Measurements from ENCODE around the gene SAMD1.

The SAMD1 gene

GRCh38 chr19:14112809-14113385, 22.3 kb upstream of the SAMD1 start:
- DNase-seq = no peak

DNA sequence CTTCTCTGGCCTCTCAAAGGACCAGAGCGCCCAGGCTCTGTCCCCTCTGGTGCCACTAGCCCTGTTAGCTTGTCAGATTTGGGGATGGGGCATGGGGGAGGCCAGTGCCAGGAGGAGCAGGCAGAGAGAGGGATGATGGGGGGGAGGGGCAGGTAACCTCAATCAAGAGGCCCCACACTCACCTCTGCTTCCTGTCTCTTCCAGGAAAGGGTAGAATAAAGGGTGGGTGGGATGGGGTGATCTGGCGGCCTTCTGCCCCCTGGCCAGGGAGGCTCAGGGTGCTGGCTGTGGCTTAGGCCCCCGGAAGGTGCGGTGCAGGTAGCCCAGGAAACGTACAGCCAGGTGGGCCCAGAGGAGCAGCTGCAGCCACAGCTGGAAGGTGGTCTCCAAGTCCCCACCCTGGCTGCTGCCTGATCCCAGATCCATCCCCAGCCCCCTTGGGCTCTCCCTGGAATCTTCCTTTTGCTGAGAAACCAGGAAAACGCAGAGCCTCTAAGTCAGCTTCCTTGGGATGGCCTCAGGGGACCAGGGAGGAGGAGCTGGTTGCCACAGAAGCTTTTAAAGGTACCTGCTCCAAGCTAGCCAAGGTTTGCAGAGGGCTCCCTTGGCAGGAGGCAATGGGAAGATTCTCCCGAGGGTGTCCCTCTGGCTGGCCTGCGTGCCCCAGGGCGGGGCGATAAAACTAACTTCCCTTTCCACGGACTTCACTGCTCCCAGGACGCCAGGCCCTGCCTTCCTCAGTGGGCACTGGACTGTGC, 21.7 kb upstream of the SAMD1 start:
- no peak for DNase-seq

- DNase-seq = no peak
Measured at GRCh38 chr19:14111486-14111885, 20.9 kb upstream of the SAMD1 start.

GRCh38 chr19:14110650-14111049, 20.1 kb upstream of the SAMD1 start:
- DNase-seq = no peak

DNA sequence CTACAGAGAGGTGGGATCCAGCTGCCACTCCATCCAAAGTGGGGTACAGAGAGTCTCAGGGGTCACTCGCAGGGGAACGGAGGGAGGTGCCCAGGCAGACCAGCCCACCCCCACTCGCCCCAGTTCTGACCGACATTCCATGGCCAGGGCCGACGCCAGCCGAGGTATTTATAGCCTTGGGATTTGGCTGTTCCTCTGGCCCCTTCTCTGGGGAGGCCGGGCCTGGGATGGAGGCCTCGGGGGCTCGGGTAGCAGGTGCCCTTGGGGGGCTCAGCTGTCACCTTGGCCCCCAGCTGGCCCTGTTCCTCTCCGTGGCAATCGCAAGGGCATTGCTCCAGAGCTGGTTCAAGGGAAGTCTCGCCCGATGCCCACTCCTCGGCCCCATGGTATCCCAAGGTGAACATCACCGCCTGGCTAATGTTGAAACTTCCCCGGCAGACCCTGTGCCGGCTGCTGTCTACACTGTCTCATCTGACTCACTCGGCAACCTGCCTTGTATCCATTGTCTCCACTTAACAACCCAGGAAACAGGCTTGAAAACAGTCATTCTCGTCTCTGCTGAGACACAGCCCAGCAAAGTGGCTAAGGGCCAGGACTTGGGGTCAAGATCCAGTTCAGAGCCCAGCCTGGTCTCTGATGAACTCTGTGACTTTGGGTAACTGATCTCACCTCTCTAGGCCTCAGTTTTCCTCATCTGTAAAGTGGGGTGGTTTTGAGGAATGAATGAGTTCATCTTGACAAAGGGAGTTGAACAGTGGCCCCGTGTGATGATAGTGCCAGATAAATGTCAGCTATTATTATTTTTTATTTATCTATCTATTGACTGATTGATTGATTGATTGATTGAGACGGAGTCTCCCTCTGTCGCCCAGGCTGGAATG, 17.3 kb upstream of the SAMD1 start:
- DNase-seq = no peak

DNA sequence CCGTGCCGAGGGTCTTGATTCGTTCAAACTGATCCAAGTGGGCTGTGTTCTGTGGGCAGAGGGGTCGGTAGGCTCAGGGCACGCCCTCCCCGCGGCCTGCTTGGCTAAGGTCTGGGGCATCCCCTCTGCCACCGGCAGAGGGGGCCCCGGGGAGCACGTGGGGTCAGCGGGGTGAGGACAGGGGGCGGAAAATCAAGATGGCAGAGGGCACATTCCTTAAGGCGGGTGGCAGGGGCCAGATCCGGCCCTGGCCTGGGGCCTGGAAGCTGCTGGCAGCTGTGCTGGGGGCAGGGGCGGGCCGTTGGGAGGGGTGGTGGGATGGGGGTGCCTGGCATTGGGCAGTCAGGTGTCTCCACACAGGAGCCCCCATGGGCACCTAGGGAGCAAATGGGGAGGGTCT, 16.3 kb upstream of the SAMD1 start:
- no peak for DNase-seq

DNA sequence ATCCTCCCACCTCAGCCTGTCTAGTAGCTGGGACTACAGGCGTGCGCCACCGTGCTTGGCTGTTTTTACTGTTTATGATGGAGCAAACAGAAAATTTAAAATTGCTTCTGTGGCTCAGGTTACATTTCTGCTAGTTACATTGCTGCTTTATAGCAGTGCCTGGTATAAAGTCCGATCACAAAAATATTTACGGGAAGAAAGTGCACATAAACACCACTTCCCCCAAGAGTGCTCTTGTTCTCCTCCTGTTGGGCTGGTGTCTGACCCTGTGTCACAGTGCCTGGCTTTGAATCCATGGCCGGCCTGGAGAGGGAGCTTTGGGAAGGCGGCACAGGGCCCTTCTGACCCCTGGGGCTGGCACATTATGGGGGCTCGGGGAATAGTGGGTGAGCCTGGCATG, 15.1 kb upstream of the SAMD1 start:
- no peak for DNase-seq

DNA sequence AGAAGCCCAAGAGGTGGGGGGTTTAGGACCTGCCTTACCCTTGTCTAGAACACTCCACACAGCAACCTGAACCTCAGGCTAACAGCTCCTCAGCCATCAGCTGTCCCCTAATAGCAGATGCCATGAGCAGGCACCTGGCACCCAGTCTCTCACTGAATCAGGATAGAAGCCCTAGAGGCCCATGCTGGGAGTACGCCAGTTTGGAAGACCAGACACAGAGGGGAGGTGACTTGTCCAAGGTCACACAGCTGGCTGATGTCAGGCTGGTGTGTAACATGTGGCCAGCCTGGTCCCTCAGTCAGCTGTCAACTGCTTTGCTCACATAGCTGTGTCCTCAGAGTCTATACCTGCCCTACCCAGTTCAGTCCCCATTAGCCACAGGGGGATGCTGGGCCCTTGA, 12.8 kb upstream of the SAMD1 start:
- no peak for DNase-seq

DNA sequence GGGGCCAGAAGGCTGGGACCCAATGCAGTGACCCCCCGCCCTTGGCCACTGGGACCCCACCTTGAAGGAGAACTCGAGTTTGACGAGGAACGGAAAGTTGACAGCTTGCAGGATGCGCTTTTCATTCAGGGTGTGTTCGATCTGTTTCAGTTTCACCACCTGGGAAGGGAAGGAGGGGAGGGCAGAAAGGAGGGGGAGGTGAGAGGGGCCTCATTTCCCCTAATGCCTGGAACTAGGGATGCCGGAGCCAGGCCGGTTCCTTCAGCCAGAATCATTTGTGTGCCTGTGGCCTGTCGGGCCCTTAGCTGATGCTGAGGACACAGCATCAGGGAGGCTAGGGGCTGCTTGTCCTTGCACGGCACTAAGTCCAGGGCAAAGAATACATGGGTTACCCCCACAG, 12.2 kb upstream of the SAMD1 start:
- no peak for DNase-seq

DNA sequence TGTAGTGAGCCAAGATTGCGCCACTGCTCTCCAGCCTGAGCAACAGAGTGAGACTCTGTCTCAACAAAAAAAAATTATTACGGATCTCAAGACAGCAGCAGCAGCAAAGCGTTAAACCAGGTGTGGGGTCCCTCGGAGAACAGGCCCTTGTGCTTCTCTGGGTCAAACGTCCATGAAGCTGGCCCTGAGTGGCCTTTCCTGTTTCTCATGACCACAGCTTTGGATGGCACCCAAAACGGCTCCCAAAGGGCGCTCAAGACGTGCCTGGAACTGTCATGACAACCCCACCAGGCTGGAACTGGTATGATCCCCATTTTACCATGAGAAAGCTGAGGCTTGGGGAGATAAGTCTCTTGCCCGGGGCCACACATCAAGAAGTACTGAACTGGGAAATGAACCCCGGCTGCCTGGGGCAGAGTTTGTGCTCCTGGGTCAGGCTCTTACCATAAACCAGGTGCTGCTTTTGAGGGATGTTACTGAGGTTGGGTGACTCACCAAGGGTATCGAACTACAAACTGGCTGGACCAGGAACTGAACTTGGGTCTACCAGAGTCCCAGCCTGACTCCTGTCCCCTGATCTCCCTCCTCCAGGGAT, 11.6 kb upstream of the SAMD1 start:
- DNase-seq = no peak

DNA sequence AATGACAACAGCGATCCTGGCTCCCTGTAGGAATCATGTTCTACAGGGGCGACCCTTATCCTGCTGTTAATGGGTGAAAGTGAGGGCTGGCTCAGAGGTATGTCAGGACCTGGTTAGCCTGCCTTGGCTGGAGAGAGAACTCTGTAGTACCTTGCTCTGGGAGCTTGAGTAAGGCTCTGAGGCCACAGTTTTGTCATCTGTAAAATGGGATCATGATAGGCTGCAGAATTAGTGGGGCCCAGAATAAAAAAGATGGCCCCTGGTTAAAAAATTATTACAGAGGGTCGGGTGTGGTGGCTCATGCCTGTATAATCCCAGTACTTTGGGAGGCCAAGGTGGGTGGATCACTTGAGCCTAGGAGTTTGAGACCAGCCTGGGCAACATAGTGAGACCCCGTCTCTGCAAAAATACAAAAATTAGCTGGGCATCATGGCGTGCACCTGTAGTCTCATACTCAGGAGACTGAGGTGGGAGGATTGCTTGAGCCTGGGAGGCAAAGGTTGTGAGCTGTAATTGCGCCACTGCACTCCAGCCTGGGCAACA, 10.5 kb upstream of the SAMD1 start:
- DNase-seq = no peak

- DNase-seq = no peak
Measured at GRCh38 chr19:14097532-14098151, 7.1 kb upstream of the SAMD1 start.

- DNase-seq = no peak
Measured at GRCh38 chr19:14096272-14096992, 5.9 kb upstream of the SAMD1 start.

DNA sequence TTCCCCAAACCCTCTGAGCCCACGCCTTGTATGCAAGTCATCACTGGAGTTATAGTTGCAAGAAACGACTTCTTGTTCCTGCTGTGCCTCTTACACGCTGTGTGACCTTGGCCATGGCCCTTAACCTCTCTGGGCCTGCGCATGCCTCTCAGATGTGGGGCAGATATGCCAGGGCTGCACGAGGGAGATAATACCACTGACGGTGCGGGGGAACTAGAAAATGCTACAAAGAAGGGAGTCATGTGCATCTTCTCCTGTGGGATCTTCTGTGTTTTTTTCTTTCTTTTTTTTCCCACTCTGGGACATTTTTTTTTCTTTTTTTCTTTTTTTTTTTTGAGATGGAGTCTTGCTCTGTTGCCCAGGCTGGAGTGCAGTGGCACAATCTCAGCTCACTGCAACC, 4.3 kb upstream of the SAMD1 start:
- DNase-seq = no peak

GRCh38 chr19:14093117-14093823, 2.7 kb upstream of the SAMD1 start:
- DNase-seq = no peak

GRCh38 chr19:14091813-14092462, 1.4 kb upstream of the SAMD1 start:
- DNase-seq = peak; percentile 34

DNA sequence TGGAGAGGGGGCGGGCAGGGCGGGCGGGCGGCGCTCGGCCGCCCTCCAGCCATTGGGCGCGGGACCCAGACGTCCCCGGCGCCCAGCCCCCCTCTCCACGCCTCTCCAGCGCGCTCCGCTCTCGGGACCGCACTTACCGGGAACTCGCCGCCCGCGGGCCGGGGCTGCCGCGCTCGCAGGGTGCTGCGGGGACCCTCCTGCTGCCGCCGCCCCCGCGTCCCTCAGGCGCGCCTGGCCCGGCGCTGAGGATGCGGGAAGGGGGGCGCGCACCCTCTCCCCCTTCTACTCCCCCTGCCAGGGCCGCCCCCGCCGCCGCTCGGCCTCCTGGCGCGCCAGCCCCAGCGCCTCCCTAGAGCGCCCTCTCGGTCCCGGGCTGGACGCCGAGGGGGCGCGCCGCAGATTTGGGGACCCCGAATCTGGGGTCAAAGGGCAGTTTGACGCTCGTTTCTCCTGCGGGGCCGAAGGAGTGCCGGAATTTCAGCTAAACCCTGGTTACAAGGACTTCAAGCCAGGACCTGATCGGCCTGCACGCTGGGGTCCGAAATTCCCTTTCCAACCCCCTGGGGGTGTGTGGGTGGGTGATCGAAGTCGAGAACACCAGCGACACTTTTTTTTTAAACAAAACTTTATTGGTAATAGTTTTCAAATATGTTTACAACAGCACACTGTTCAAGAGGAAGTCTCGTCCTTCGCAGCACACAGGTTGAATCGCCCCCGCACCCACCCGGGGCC, 696 bp upstream of the SAMD1 start:
- DNase-seq = peak; percentile 39

DNA sequence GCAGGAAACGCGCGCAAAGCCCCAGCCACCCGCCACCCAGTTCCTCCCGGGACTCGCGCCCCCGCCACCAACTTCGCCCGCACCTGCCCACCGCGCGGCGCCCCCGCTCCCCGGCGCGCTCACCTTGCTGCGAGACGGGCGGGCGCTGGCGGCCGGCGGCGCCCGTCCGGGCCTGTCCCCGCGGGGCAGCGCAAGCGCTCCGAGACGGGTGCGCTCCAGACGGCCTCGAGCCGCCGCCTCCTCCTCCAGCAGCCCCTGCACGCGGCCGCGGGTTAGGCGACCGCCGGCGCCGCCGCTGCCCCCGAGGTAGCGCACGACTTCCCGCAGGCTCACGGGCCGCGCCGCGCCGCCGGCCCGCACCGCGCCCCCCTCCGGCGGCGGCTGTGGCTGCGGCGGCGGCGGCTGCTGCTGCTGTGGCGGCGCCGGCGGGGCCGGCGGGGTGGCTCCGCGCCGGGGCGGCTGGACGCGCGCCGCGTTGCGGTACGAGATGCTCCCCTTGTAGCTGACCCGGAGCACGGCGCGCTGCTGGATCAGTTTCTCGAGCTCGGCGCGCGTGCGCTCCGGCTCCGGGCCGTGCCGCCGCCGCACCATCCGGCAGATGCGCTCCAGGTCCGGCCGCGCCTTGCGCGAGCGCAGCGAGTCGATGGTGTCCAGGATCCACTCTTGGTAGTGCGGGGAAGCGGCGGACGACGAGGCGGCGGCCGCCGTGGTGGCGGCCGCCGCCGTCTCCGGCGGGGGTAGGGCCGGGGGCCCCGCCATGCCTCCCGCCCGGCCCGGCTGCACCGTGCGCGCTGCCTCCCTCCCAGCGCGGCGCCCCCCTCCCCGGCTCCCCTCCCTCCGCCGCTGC, 666 bp downstream of the SAMD1 start:
- peak; percentile 63 for DNase-seq

DNA sequence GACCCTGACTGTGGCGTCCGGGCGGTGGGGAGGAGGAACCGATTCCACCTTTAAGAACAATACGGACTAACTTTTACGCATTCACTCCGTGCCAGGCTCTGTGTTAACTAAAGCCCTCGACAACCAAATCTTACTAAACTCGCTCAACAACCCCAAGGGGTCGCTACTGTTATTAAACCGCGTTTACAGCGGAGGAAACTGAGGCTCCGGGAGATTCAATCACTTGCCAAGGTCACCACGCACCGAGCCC, 1.2 kb downstream of the SAMD1 start:
- DNase-seq = peak; percentile 30
